Measurements from ENCODE around the gene CASK.
A peak's percentile ranks its signal among the peaks of the same experiment; 100 is the strongest.

Gene CASK

GRCh38 chrX:41499195-41499594 lies 424.2 kb downstream of the CASK start:
- DNase-seq = no peak

- peak; percentile 48 for DNase-seq
Observed at GRCh38 chrX:41491267-41492004, 431.9 kb downstream of the CASK start.

GRCh38 chrX:41490446-41490845 lies 432.9 kb downstream of the CASK start:
- DNase-seq = no peak

GRCh38 chrX:41482154-41482850 lies 441.1 kb downstream of the CASK start:
- DNase-seq = no peak

GRCh38 chrX:41481264-41482109 lies 441.9 kb downstream of the CASK start:
- peak; percentile 55 for DNase-seq

- no peak for DNase-seq
Observed at GRCh38 chrX:41480508-41481260, 442.7 kb downstream of the CASK start.

GRCh38 chrX:41478381-41478911 lies 444.9 kb downstream of the CASK start:
- peak; percentile 6 for DNase-seq

GRCh38 chrX:41475591-41476241 lies 447.6 kb downstream of the CASK start:
- no peak for DNase-seq

- DNase-seq = no peak
Observed at GRCh38 chrX:41475191-41475590, 448.2 kb downstream of the CASK start.

GRCh38 chrX:41474726-41475100 lies 448.6 kb downstream of the CASK start:
- DNase-seq = no peak

- DNase-seq = no peak
Observed at GRCh38 chrX:41473936-41474725, 449.2 kb downstream of the CASK start.

- no peak for DNase-seq
Observed at GRCh38 chrX:41472231-41472815, 451.0 kb downstream of the CASK start.

- no peak for DNase-seq
Observed at GRCh38 chrX:41471786-41472185, 451.6 kb downstream of the CASK start.

GRCh38 chrX:41470706-41471105 lies 452.6 kb downstream of the CASK start:
- DNase-seq = no peak

- peak; percentile 93 for DNase-seq
Observed at GRCh38 chrX:41468647-41469323, 454.6 kb downstream of the CASK start.
